GM19193 (cell line): ENCODE results near the gene MYOZ1.

Source experiments
- POLR2A ChIP-seq: IDR thresholded peaks from 4 replicates; pipeline ENCODE4 v1.6.1; 2011; ENCODE audit not compliant: insufficient read depth, insufficient read length; ENCODE audit errors: extremely low read depth

Gene MYOZ1

GRCh38 chr10:73590881-73591799, 50.1 kb downstream of the MYOZ1 start, which contains the start of gene USP54:
TSS of gene USP54 (minus strand) at chr10:73591342. CDS start at chr10:73575658, 15,684 bp downstream.
- no peak for TF ChIP-seq POLR2A

GRCh38 chr10:73589563-73590126, 51.6 kb downstream of the MYOZ1 start:
- no peak for TF ChIP-seq POLR2A

GRCh38 chr10:73588656-73589055, 52.6 kb downstream of the MYOZ1 start:
- TF ChIP-seq POLR2A, result no peak

GRCh38 chr10:73586583-73586984, 54.7 kb downstream of the MYOZ1 start:
- TF ChIP-seq POLR2A, result no peak

GRCh38 chr10:73585327-73585726, 55.9 kb downstream of the MYOZ1 start:
- TF ChIP-seq POLR2A, result no peak

- TF ChIP-seq POLR2A, result no peak
These were observed 56.5 kb downstream of the MYOZ1 start for GRCh38 chr10:73584737-73585136.

GRCh38 chr10:73581918-73582317, 59.4 kb downstream of the MYOZ1 start:
- TF ChIP-seq POLR2A, result no peak
